H9 (cell line): ENCODE results near the gene SNAP47. TPM values are rescaled to one million over a fixed set of nuclear protein-coding genes. Genes with fewer than 3 reads are reported as not detected.

Experiments
- DNase-seq: peaks from one replicate; pipeline ENCODE4 v3.0.0-alpha.2; 2017
- H2AFZ ChIP-seq: one replicate; pipeline ENCODE4 v1.6.1; 2013; ENCODE audit warnings: mild to moderate bottlenecking, low read length, control low read depth, moderate library complexity
- H2AK5ac ChIP-seq: 2 replicates; pipeline ENCODE4 v1.6.1; 2013; ENCODE audit warnings: low read length, control low read depth, mixed read lengths; ENCODE audit not compliant: insufficient read length
- H2BK120ac ChIP-seq: one replicate; pipeline ENCODE4 v1.6.1; 2013; ENCODE audit warnings: low read depth, mild to moderate bottlenecking, low read length, control low read depth, inconsistent platforms; ENCODE audit not compliant: poor library complexity, severe bottlenecking
- H2BK12ac ChIP-seq: 2 replicates; pipeline ENCODE4 v1.6.1; 2013; ENCODE audit warnings: low read length, control low read depth, mixed read lengths, low read depth; ENCODE audit not compliant: insufficient read length
- H2BK15ac ChIP-seq: 2 replicates; pipeline ENCODE4 v1.6.1; 2013; ENCODE audit warnings: low read depth, low read length, control low read depth
- H2BK20ac ChIP-seq: one replicate; pipeline ENCODE4 v1.6.1; 2013; ENCODE audit warnings: low read depth, mild to moderate bottlenecking, low read length, control low read depth, inconsistent platforms; ENCODE audit not compliant: poor library complexity, severe bottlenecking
- H2BK5ac ChIP-seq: 2 replicates; pipeline ENCODE4 v1.6.1; 2013; ENCODE audit warnings: low read length, control low read depth, mixed read lengths; ENCODE audit not compliant: insufficient read length
- H3K14ac ChIP-seq: 2 replicates; pipeline ENCODE4 v1.6.1; 2013; ENCODE audit warnings: low read length, control low read depth; ENCODE audit not compliant: insufficient read depth
- H3K18ac ChIP-seq: 2 replicates; pipeline ENCODE4 v1.6.1; 2013; ENCODE audit warnings: low read depth, mild to moderate bottlenecking, mixed read lengths, low read length, control low read depth; ENCODE audit not compliant: insufficient read length
- H3K23ac ChIP-seq: 2 replicates; pipeline ENCODE4 v1.6.1; 2013; ENCODE audit warnings: low read length, control low read depth, mixed read lengths, low read depth; ENCODE audit not compliant: insufficient read length
- H3K23me2 ChIP-seq: 2 replicates; pipeline ENCODE4 v1.6.1; 2013; ENCODE audit warnings: low read depth, mild to moderate bottlenecking, mixed read lengths, low read length, control low read depth; ENCODE audit not compliant: insufficient read length, poor library complexity, severe bottlenecking
- H3K27ac ChIP-seq: 2 replicates; pipeline ENCODE4 v1.5.1; 2013; ENCODE audit warnings: low read length, control low read depth, mixed read lengths, low read depth; ENCODE audit not compliant: insufficient read length
- H3K27me3 ChIP-seq: 2 replicates; pipeline ENCODE4 v1.6.1; 2013; ENCODE audit warnings: low read length, control low read depth, inconsistent platforms; ENCODE audit not compliant: insufficient read depth
- H3K4ac ChIP-seq: 2 replicates; pipeline ENCODE4 v1.6.1; 2013; ENCODE audit warnings: low read depth, mild to moderate bottlenecking, control low read depth, inconsistent platforms, low read length, moderate library complexity
- H3K4me1 ChIP-seq: 2 replicates; pipeline ENCODE4 v1.6.1; 2013; ENCODE audit warnings: low read length, control low read depth, inconsistent platforms; ENCODE audit not compliant: insufficient read depth
- H3K4me2 ChIP-seq: 2 replicates; pipeline ENCODE4 v1.6.1; 2013; ENCODE audit warnings: low read length, control low read depth, mixed read lengths; ENCODE audit not compliant: insufficient read length, insufficient read depth
- H3K56ac ChIP-seq: 2 replicates; pipeline ENCODE4 v1.6.1; 2013; ENCODE audit warnings: low read depth, mild to moderate bottlenecking, mixed read lengths, low read length, control low read depth; ENCODE audit not compliant: insufficient read length
- H3K79me1 ChIP-seq: 2 replicates; pipeline ENCODE4 v1.6.1; 2013; ENCODE audit warnings: low read depth, mild to moderate bottlenecking, moderate library complexity, low read length, control low read depth, inconsistent platforms; ENCODE audit not compliant: insufficient read depth, poor library complexity, severe bottlenecking
- H3K79me2 ChIP-seq: 2 replicates; pipeline ENCODE4 v1.6.1; 2013; ENCODE audit warnings: low read length, control low read depth, inconsistent platforms; ENCODE audit not compliant: insufficient read depth
- H3K9ac ChIP-seq: 2 replicates; pipeline ENCODE4 v1.6.1; 2013; ENCODE audit warnings: low read length, control low read depth, mixed read lengths; ENCODE audit not compliant: insufficient read length; ENCODE audit errors: extremely low read depth
- H3K9me3 ChIP-seq: one replicate; pipeline ENCODE4 v1.6.1; 2013; ENCODE audit warnings: low read depth, low read length, inconsistent platforms; ENCODE audit not compliant: control insufficient read depth
- H3T11ph ChIP-seq: one replicate; pipeline ENCODE4 v1.6.1; 2013; ENCODE audit warnings: mild to moderate bottlenecking, low read length, control low read depth, inconsistent platforms
- H4K20me1 ChIP-seq: one replicate; pipeline ENCODE4 v1.6.1; 2013; ENCODE audit not compliant: control insufficient read depth, insufficient read length, insufficient read depth
- H4K5ac ChIP-seq: 2 replicates; pipeline ENCODE4 v1.6.1; 2013; ENCODE audit warnings: low read depth, mild to moderate bottlenecking, mixed read lengths, low read length, control low read depth; ENCODE audit not compliant: insufficient read length
- H4K8ac ChIP-seq: replicated peaks from 2 replicates; pipeline ENCODE4 v1.6.1; 2013; ENCODE audit warnings: low read length, control low read depth, mixed read lengths, low read depth; ENCODE audit not compliant: insufficient read length
- H4K91ac ChIP-seq: 2 replicates; pipeline ENCODE4 v1.6.1; 2013; ENCODE audit warnings: low read depth, mild to moderate bottlenecking, moderate library complexity, mixed read lengths, low read length, control low read depth; ENCODE audit not compliant: insufficient read length
- H3K27ac Mint-ChIP-seq, 3 experiments: 2 replicates in 2 of 3; 3 replicates in 1 of 3; pipeline ENCODE4 v1.8.0; 2020 to 2021; ENCODE audit warnings: mixed read lengths in 3 of 3, mild to moderate bottlenecking in 1 of 3, moderate library complexity in 1 of 3
- H3K27me3 Mint-ChIP-seq: 2 replicates; pipeline ENCODE4 v1.8.0; 2021; ENCODE audit warnings: low read depth, mild to moderate bottlenecking, moderate library complexity, mixed read lengths
- H3K36me3 Mint-ChIP-seq, 3 experiments: 2 replicates in 2 of 3; 3 replicates in 1 of 3; pipeline ENCODE4 v1.8.0; 2020 to 2021; ENCODE audit warnings: low read depth in 3 of 3, mixed read lengths in 3 of 3; ENCODE audit not compliant: insufficient read depth in 1 of 3
- H3K4me1 Mint-ChIP-seq, 2 experiments: 2 replicates each; pipeline ENCODE4 v1.8.0; 2020; ENCODE audit warnings: mixed read lengths in 2 of 2
- H3K4me3 Mint-ChIP-seq, 2 experiments: 2 replicates in 1 of 2; 3 replicates in 1 of 2; pipeline ENCODE4 v1.8.0; 2020 to 2021; ENCODE audit warnings: mild to moderate bottlenecking in 2 of 2, mixed read lengths in 2 of 2, moderate library complexity in 1 of 2
- H3K9me3 Mint-ChIP-seq, 2 experiments: 2 replicates in 1 of 2; 3 replicates in 1 of 2; pipeline ENCODE4 v1.8.0; 2020; ENCODE audit warnings: mild to moderate bottlenecking in 2 of 2, mixed read lengths in 2 of 2, moderate library complexity in 1 of 2
- WGBS: extraction: QIAGEN DNeasy Blood & Tissue Kit; methylation state at CpG from one replicate; pipeline ENCODE4 v1.1.7; 2013; ENCODE audit warnings: missing lambda C conversion rate, low lambda C conversion rate, mixed read lengths; ENCODE audit not compliant: insufficient read length; ENCODE audit errors: extremely low coverage; 5-methylcytosine and 5-hydroxymethylcytosine counted together
- total RNA-seq: library from RNA; stranded (reverse); gene quantifications from 2 replicates; pipeline ENCODE4 v1.2.1, GENCODE V29; 2021
- TF ChIP-seq, protein P1 (sequence below): fragments of 200-600 bp; sonication (generic); conservative IDR thresholded peaks from 3 replicates; pipeline ENCODE4 v1.8.0; 2021; ENCODE audit warnings: antibody characterized with exemption, mild to moderate bottlenecking

SNAP47 gene
- total RNA-seq, 1 experiment from 2014 or later: 44.1 TPM

DNA sequence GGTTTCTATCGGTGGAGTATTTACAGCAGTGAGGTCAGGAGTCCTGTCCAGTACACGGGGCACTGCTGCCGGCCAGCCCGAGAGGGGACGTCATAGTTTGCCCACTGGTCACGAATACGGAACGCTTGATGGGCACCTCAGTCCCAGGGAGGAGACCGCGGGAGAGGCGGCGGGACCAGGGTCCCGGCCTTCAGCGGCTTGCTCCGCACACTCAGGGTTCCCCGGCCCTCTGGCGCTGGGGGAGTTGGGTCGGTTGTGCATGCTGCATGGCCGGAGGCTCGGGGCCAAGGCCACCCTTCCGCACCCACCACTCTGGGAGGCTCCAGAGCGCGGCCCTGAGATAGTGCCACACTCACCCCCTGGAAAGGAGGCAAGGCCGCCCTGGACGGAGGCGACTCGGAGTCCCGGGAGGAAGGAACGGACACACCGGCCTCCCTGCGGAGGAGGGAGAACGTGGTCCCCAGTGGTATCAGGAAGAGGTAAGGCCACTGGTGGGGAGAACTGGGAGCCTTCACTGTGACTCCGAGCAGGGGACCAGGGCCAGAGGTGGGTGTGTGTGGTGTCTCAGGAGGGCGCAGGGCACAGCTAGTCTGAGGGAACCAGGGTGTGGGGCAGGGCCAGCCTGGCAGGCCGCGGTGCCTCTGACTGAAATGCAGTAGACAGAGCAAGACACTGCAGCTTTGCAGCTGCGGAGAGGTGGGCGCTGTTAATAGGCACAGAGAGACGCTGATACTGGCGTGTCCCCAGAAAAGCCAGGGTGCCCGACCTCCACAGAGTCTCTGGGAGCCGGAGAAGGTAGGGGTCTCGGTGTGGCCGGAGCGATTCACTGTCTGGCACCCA lies 51.7 kb downstream of the SNAP47 start:
- no peak overlapping the region for H3K23ac ChIP-seq
- no peaks in the 10 kb centered on the region for H3K9me3 Mint-ChIP-seq
- H3K79me1 ChIP-seq: no peaks in the 10 kb centered on the region
- H3K14ac ChIP-seq: peak overlapping the region; percentile 18; the same call in 1 of the 2 replicates
- H2BK20ac ChIP-seq: no peak overlapping the region
- no peak overlapping the region for H3K18ac ChIP-seq
- no peak overlapping the region for H3K4ac ChIP-seq
- H2BK120ac ChIP-seq: no peak overlapping the region
- H3K27me3 ChIP-seq: peaks cover 5% of the 10 kb centered on the region; the same call in 1 of the 2 replicates
- no peak overlapping the region for H2AK5ac ChIP-seq
- no peak overlapping the region for H4K8ac ChIP-seq
- no peak overlapping the region for H4K91ac ChIP-seq
- peaks cover 0 to 7% (median 0%) of the 10 kb centered on the region in 3 experiments; a peak in 2 of 7 replicates for H3K36me3 Mint-ChIP-seq
- no peak overlapping the region for H3K27ac ChIP-seq
- peaks cover 12 to 15% of the 10 kb centered on the region in 2 experiments for H3K4me1 Mint-ChIP-seq
- no peak overlapping the region for H2BK5ac ChIP-seq
- no peaks in the 10 kb centered on the region for H3K79me2 ChIP-seq
- H3K27me3 Mint-ChIP-seq: peaks cover 51% of the 10 kb centered on the region
- peak overlapping the region; percentile 66 to 86 for H3K4me3 Mint-ChIP-seq
- TF ChIP-seq, protein P1, sequence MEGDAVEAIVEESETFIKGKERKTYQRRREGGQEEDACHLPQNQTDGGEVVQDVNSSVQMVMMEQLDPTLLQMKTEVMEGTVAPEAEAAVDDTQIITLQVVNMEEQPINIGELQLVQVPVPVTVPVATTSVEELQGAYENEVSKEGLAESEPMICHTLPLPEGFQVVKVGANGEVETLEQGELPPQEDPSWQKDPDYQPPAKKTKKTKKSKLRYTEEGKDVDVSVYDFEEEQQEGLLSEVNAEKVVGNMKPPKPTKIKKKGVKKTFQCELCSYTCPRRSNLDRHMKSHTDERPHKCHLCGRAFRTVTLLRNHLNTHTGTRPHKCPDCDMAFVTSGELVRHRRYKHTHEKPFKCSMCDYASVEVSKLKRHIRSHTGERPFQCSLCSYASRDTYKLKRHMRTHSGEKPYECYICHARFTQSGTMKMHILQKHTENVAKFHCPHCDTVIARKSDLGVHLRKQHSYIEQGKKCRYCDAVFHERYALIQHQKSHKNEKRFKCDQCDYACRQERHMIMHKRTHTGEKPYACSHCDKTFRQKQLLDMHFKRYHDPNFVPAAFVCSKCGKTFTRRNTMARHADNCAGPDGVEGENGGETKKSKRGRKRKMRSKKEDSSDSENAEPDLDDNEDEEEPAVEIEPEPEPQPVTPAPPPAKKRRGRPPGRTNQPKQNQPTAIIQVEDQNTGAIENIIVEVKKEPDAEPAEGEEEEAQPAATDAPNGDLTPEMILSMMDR: no peak
- H3K23me2 ChIP-seq: peaks cover 15% of the 10 kb centered on the region
- H3K4me2 ChIP-seq: peak overlapping the region; percentile 73
- H4K5ac ChIP-seq: no peak overlapping the region
- no peak overlapping the region for H3K27ac Mint-ChIP-seq
- H2AFZ ChIP-seq: no peak overlapping the region
- DNase-seq: no peak
- H3K4me1 ChIP-seq: no peaks in the 10 kb centered on the region
- H3K56ac ChIP-seq: no peak overlapping the region
- H3K9me3 ChIP-seq: no peaks in the 10 kb centered on the region
- no peaks in the 10 kb centered on the region for H4K20me1 ChIP-seq
- H3K9ac ChIP-seq: no peak overlapping the region
- WGBS: no CpG with 5 or more reads among the region's 45 CpGs
- H2BK15ac ChIP-seq: no peak overlapping the region
- H3T11ph ChIP-seq: no peak overlapping the region
- H2BK12ac ChIP-seq: no peak overlapping the region
